Epithelial cell of prostate (primary cell): ENCODE measurements around the gene ARFGAP2.
"Not testable (repeated sequence)": the region's sequence is repeated elsewhere in the genome, so short reads cannot be mapped to it uniquely, and the experiment has no call there.

Source experiments
- DNase-seq: peaks from one replicate; pipeline ENCODE4 v3.0.0-alpha.2; 2011; ENCODE audit warnings: low read depth, low spot score
- H3K27ac ChIP-seq: fragments of 450-650 bp; 2 replicates; pipeline ENCODE4 v1.5.1; 2017; ENCODE audit warnings: mild to moderate bottlenecking

The ARFGAP2 gene

GRCh38 chr11:47176328-47177228 is at the start of gene ARFGAP2:
TSS of gene ARFGAP2 (minus strand) at chr11:47176879. CDS start at chr11:47176853, 26 bp downstream.
- peak within 1 kb of the TSS; percentile 85 for H3K27ac ChIP-seq

DNA sequence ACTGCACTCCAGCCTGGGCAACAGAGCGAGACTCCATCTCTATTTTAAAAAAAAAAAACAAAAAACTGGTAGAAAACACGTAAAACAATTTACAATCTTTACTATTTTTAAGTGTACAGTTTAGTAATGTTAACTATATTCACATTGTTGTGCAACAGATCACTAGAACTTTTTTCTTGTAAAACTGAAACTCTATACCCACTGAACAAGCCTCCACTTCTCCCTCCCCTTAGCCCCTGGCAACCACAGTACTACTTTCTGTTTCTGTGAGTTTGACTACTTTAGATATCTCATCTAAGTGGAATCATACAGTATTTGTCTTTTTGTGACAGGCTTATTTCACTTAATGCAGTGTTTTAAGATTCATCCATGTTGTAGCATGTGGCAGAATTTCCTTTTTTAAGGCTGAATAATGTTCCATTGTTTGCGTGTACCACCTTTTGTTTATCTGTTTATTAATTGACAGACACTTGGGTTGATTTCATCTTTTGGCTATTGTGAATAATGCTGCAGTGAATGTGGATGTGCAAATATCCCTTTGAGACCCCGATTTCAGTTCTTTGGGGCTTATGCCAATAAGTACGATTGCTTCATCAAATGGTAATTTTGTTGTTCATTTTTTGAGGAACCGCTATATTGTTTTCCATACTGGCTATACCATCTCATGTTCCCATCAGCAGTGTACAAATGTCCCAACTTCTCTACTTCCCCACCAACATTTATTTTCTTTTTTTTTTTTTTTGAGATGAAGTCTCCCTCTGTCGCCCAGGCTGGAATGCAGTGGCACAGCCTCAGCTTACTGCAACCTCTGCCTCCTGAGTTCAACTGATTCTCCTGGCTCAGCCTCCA is 49.1 kb upstream of the ARFGAP2 start:
- no peak overlapping the region for H3K27ac ChIP-seq
- no peak for DNase-seq

More at GRCh38 chr11:47176328-47177228, at the start of gene ARFGAP2:
- peak; percentile 83 for DNase-seq

DNA sequence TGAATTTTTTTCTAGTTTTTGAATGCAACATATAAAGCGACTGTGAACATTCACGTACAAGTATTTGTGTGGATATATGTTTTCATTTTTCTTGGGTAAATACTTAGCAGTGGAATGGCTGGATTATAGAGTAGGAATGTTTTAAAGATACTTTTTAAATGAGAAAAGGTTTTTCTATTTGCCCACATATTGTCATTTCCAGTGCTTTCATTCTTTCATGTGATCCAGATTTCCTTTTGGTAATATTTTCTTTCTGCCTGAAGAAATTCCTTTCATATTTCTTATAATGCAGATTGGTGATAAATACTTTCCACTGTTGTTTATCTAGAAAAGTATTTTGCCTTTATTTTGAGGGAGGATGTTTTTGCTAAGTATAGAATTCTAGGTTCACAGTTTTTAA is 46.0 kb upstream of the ARFGAP2 start:
- H3K27ac ChIP-seq: no peak overlapping the region
- no peak for DNase-seq

DNA sequence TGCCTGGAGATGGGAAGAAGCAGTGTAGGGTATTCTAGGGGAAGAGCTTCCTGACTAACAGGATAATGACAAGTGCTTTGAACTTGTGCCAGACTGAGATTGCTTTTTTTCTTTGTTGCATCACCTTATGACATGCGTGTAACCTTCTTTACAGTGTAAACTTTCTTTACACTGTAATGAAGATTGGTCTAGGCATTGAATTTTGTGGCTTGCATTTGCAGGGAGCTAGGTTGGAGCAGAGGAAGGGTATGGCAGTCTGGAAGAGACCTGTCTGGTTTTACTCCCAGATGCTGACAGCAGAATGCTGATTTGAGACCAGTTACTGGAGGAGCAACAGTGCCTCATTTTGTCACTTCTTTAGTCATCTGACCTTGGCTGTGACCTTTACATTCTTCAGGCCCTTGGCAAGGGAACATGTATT is 43.7 kb upstream of the ARFGAP2 start:
- peak overlapping the region; percentile 32 for H3K27ac ChIP-seq
- DNase-seq: no peak

DNA sequence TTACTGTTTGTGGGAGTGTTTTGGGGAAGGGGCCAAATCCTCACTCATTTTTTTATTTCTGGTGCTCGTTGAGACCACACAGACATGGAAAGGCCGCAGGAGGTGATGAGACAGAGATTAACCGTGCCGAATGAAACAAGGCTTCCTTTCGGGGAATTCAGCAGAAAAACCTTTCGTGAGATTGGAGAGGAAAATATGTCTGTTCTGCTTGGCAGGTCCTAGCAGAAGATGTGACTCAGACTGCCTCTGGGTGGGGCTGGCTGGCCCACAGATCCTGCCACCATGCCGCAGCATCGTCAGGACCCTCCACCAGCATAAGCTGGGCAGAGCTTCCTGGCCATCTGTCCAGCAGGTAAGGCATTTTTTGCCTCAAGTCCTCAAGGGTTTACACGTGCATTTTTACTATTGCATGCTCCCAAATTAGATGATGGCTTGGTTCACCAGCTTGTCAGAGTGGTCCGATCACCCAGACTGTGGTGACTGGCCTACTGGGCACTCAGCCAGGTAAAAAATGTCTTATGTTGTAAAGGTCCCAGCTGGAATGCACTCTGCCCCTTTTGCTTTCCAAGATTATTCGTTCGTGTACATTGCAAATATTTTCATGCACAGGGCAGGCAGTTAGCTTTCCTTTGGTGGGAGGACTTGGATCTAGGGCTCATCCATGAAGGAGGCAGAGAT is 39.6 kb upstream of the ARFGAP2 start:
- H3K27ac ChIP-seq: peak overlapping the region; percentile 96
- no peak for DNase-seq

GRCh38 chr11:47215366-47215910 is 38.8 kb upstream of the ARFGAP2 start:
- peak overlapping the region; percentile 96 for H3K27ac ChIP-seq
- DNase-seq: no peak

- H3K27ac ChIP-seq: peak overlapping the region; percentile 96
- DNase-seq: no peak
Measured at GRCh38 chr11:47213950-47214565, 37.4 kb upstream of the ARFGAP2 start.

- DNase-seq: no peak
- H3K27ac ChIP-seq: no peak overlapping the region
Measured at GRCh38 chr11:47212938-47213337, 36.3 kb upstream of the ARFGAP2 start.

DNA sequence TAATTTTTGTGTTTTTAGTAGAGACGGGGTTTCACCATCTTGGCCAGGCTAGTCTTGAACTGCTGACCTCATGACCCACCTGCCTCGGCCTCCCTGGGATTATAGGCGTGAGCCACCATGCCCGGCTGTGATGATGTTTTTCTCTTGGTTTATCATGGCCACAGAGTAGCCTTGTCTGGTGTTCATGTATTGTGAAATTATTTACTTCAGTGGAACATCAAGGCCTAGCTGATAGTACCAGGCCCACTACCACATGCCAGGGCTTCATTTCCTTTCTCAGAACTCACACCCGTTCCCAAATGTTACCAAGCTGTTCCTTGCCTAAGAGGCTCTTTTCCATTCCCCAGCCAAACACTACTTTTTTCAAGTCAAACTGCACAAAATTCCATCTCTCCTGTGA is 31.9 kb upstream of the ARFGAP2 start:
- H3K27ac ChIP-seq: no peak overlapping the region
- no peak for DNase-seq

- H3K27ac ChIP-seq, DNase-seq: not testable (repeated sequence)
Measured at GRCh38 chr11:47208008-47208552, 31.4 kb upstream of the ARFGAP2 start.

DNA sequence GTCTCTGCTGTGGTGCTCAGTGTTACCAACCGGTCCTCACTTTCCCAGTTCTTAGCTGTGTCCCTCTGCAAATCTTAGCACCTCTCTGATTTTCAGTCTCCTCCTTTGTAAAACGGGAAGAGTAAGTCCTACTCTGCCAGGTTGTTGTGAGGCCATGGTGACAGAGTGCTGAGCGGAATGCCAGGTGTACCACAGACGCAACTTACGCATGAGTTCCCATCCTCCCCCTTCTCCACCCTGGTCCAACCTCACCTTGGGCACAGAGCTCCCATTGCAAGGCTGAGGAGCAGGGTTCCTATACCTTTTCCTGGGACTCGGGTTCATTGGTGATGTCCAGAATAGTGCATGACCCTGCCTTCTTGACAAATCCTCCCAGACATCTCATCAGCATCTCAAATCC is 30.8 kb upstream of the ARFGAP2 start:
- no peak overlapping the region for H3K27ac ChIP-seq
- no peak for DNase-seq

GRCh38 chr11:47206577-47206976 is 29.9 kb upstream of the ARFGAP2 start:
- DNase-seq, H3K27ac ChIP-seq: not testable (repeated sequence)

- peak overlapping the region; percentile 53 for H3K27ac ChIP-seq
- DNase-seq: no peak
Measured at GRCh38 chr11:47204637-47204989, 27.9 kb upstream of the ARFGAP2 start.

DNA sequence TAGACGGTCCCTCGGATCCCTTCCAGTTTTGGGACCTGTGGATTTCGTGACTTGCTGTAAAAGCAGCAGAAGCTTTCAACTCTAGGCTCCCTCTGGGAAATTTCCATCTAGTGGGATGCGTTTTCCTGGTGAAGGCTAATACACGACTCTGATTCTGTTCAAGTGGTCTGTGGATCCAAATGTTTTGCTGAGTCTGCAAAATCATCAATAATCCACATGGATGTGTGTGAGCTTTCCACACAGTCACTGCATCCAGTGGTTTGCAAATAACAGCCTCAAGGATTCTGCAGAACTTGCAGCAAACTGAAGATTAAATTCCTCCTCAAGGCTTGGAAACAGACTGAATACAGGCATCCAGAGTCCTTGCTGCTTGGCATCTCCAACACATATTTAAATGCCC is 25.9 kb upstream of the ARFGAP2 start:
- no peak for DNase-seq
- H3K27ac ChIP-seq: no peak overlapping the region

GRCh38 chr11:47201015-47201414 is 24.3 kb upstream of the ARFGAP2 start:
- DNase-seq: no peak
- H3K27ac ChIP-seq: no peak overlapping the region

- H3K27ac ChIP-seq, DNase-seq: not testable (repeated sequence)
Measured at GRCh38 chr11:47198161-47198560, 21.5 kb upstream of the ARFGAP2 start.

DNA sequence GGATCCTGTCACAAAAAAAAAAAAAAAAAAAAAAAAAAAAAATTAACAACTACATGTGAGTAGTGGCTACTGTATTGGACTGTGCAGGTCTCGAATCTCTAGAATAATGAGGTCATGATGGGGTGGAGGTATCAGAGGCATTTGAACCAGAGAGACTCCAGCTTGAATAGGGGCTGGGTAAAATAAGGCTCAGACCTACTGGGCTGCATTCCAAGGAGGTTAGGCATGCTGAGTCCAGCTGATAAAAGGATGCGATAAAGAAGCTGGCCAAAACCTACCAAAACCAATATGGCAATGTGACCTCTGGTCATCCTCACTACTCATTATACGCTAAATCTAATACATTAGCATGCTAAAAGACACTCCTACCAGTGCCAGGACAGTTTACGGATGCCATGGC is 15.4 kb upstream of the ARFGAP2 start:
- DNase-seq: no peak
- H3K27ac ChIP-seq: no peak overlapping the region

DNA sequence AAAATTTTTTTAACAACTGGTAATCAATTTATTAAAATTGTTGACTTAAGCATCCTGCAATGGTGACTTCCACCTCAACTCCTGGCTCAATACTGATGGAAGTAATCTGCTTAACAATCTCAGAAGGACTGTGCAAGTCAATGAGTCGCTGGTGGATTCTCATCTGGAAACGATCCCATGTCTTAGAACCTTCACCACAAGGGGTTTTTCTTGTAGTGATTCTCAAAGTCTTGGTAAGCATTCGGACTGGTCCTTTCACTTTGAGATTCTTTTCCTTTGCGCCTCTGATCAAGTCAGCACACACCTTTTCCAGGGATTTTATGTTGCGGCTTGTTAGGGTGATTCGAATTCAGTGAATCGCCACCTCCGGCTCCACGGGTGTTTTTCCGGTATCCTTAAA is 14.5 kb upstream of the ARFGAP2 start:
- DNase-seq, H3K27ac ChIP-seq: not testable (repeated sequence)

DNA sequence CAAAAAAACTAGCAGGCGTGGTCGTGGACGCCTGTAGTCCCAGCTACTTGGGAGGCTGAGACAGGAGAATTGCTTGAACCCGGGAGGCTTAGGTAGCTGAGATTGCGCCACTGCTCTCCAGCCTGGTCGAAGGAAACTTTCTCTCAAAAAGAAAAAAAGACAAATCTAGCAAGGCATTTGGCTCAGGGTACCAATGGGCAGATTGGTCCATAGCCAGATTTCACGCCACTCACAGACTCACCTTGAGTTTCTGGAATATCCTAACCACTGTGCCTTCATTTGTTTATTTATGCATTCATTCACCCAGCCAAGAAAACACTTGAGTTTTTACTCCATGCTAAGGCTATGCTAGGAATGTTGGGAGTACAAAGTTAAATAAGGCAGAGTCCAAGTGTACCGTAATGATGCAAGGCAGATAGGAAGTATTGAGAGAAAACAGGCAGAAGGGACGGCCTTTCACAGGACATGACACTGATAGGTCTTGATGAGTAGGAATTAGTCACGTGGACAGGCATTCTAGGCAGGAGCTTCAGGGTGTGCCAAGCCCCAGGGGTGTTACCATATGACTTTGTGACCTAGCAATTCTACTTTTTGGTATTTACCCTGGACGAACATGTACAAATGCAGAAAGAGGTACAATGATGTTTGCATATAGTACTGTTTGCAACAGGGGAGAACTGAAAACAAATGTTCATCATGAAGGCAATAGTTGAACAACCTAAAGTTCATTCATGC is 12.6 kb upstream of the ARFGAP2 start:
- DNase-seq: peak; percentile 74
- H3K27ac ChIP-seq: peak overlapping the region; percentile 89
